Gastroesophageal sphincter (tissue), 4 donors: ENCODE data around the gene KRTAP5-6. TPM values are rescaled to one million over a fixed set of nuclear protein-coding genes. Genes with fewer than 3 reads are reported as not detected.
"Not testable (repeated sequence)": the region's sequence is repeated elsewhere in the genome, so short reads cannot be mapped to it uniquely, and the experiment has no call there.

Source experiments
- ATAC-seq: fragments of 150-250 bp; one replicate; pipeline ENCODE4 v1.9.1; 2016; ENCODE audit warnings: mild to moderate bottlenecking, moderate library complexity
- H3K27ac ChIP-seq, 4 donors: fragments of 200-600 bp; sonication (generic) in 3 of 4; 1 replicate in 3 of 4; 2 replicates in 1 of 4; pipeline ENCODE4 v1.5.1; 2016 to 2019
- H3K27me3 ChIP-seq: fragments of 200-600 bp; sonication (generic); one replicate; pipeline ENCODE4 v1.5.1; 2019
- H3K36me3 ChIP-seq, 2 donors: fragments of 200-600 bp; sonication (generic); one replicate each; pipeline ENCODE4 v1.5.1; 2019; ENCODE audit warnings: control low read depth in 1 of 2
- H3K4me1 ChIP-seq, 3 donors: fragments of 200-600 bp; sonication (generic); 1 replicate in 2 of 3; 2 replicates in 1 of 3; pipeline ENCODE4 v1.5.1; 2016 to 2019; ENCODE audit warnings: control low read depth in 2 of 3
- H3K4me3 ChIP-seq, 2 donors: fragments of 200-600 bp; sonication (generic); one replicate each; pipeline ENCODE4 v1.5.1; 2019; ENCODE audit warnings: mild to moderate bottlenecking in 1 of 2, moderate library complexity in 1 of 2
- H3K9me3 ChIP-seq, 3 donors: fragments of 200-600 bp; sonication (generic); one replicate each; pipeline ENCODE4 v1.5.1; 2017 to 2019; ENCODE audit warnings: control low read depth in 2 of 3
- EP300 ChIP-seq: sonication (generic); formaldehyde crosslinking; IDR thresholded peaks from one replicate; pipeline ENCODE4 v1.6.1; 2017; ENCODE audit warnings: antibody characterized with exemption, mild to moderate bottlenecking
- POLR2A ChIP-seq, 2 donors: fragments of 450-650 bp; IDR thresholded peaks; one replicate each; pipeline ENCODE4 v1.6.1; 2017; ENCODE audit warnings: antibody characterized with exemption in 2 of 2, mild to moderate bottlenecking in 2 of 2, moderate library complexity in 1 of 2
- POLR2AphosphoS5 ChIP-seq: sonication (generic); formaldehyde crosslinking; IDR thresholded peaks from one replicate; pipeline ENCODE4 v1.6.1; 2017; ENCODE audit warnings: antibody characterized with exemption
- WGBS, 2 donors: methylation state at CpG; one replicate each; pipeline ENCODE4 v1.1.5; 2018; ENCODE audit warnings: low coverage in 1 of 2; 5-methylcytosine and 5-hydroxymethylcytosine counted together
- total RNA-seq, 4 donors: library from RNA; depleted of rRNA; stranded (reverse); fragments of >200 nt; gene quantifications; one replicate each; pipeline ENCODE4 v1.1.0, GENCODE V29; 2016
- TF ChIP-seq, protein P1 (sequence below), 4 experiments: fragments of 200-600 bp in 2 of 4; fragments of 450-650 bp in 2 of 4; sonication (generic) in 1 of 4; IDR thresholded peaks; one replicate each; pipeline ENCODE4 v1.5.1; 2017 to 2019; ENCODE audit warnings: antibody characterized with exemption in 4 of 4, mild to moderate bottlenecking in 2 of 4, moderate library complexity in 2 of 4

KRTAP5-6 gene
- total RNA-seq, 4 donors from 2014 or later = not detected

GRCh38 chr11:1669546-1670218 lies 27.3 kb upstream of the KRTAP5-6 start:
- no peak for TF ChIP-seq POLR2A (IDR thresholded peaks at IDR 0.05)
- no peak for TF ChIP-seq EP300
- TF ChIP-seq, protein P1, sequence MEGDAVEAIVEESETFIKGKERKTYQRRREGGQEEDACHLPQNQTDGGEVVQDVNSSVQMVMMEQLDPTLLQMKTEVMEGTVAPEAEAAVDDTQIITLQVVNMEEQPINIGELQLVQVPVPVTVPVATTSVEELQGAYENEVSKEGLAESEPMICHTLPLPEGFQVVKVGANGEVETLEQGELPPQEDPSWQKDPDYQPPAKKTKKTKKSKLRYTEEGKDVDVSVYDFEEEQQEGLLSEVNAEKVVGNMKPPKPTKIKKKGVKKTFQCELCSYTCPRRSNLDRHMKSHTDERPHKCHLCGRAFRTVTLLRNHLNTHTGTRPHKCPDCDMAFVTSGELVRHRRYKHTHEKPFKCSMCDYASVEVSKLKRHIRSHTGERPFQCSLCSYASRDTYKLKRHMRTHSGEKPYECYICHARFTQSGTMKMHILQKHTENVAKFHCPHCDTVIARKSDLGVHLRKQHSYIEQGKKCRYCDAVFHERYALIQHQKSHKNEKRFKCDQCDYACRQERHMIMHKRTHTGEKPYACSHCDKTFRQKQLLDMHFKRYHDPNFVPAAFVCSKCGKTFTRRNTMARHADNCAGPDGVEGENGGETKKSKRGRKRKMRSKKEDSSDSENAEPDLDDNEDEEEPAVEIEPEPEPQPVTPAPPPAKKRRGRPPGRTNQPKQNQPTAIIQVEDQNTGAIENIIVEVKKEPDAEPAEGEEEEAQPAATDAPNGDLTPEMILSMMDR (IDR thresholded peaks at IDR 0.05) = no peak
- TF ChIP-seq POLR2AphosphoS5 = no peak
- Histone ChIP-seq H3K4me3 (no peak overlapping the region), H3K9me3 (no peaks in the 10 kb centered on the region), H3K27ac (no peak overlapping the region), H3K27me3 (peaks cover 52% of the 10 kb centered on the region), H3K4me1 (peaks cover 0 to 6% (median 0%) of the 10 kb centered on the region in 3 donors), H3K36me3 (no peaks in the 10 kb centered on the region)
- no peak for ATAC-seq
- WGBS, 2 donors = 20 to 68% methylated on average over 5 to 9 of the region's 21 CpGs

GRCh38 chr11:1670457-1670856 lies 26.5 kb upstream of the KRTAP5-6 start:
- not testable (repeated sequence) for H3K4me3 ChIP-seq, H3K27ac ChIP-seq, H3K4me1 ChIP-seq, H3K9me3 ChIP-seq, H3K36me3 ChIP-seq, ATAC-seq
- peaks cover 55% of the 10 kb centered on the region for H3K27me3 ChIP-seq
- WGBS, 2 donors = 50 to 100% methylated on average over 1 of the region's 1 CpG

- H3K4me3 ChIP-seq = no peak overlapping the region
- 74 to 79% methylated on average over 4 to 11 of the region's 11 CpGs for WGBS, 2 donors
Measured at GRCh38 chr11:1670905-1671371, 26.1 kb upstream of the KRTAP5-6 start.

DNA sequence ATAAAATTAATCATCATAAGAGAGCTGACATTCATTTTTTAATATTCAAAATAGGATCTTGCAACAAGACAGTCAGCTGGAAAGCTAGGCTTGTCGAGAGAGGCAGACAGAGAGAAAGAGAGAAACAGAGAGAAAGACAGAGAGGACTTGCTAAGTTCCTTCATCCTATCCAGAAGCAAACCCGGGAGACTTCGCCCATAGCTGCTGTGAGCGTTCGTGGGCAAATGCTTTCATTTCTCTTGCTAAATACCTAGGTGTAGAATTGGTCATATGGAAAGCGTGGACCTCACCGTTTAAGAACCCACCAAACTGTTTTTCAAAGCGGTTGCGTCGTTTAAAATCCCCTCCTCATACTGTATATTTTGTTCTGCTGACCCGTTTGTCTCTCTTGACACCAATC lies 25.3 kb upstream of the KRTAP5-6 start:
- no peak for ATAC-seq
- TF ChIP-seq, protein P1 (IDR thresholded peaks at IDR 0.05) = no peak
- TF ChIP-seq POLR2AphosphoS5 (no peak), POLR2A (IDR thresholded peaks at IDR 0.05) (no peak), EP300 (no peak)
- Histone ChIP-seq H3K4me1 (peaks cover 0 to 6% (median 0%) of the 10 kb centered on the region in 3 donors), H3K27ac (no peak overlapping the region), H3K36me3 (no peaks in the 10 kb centered on the region), H3K4me3 (no peak overlapping the region), H3K27me3 (peaks cover 65% of the 10 kb centered on the region), H3K9me3 (no peaks in the 10 kb centered on the region)
- 63 to 71% methylated on average over 11 of the region's 11 CpGs for WGBS, 2 donors

More at GRCh38 chr11:1670905-1671371, 26.1 kb upstream of the KRTAP5-6 start:
- Histone ChIP-seq H3K36me3 (no peaks in the 10 kb centered on the region), H3K9me3 (no peaks in the 10 kb centered on the region), H3K4me1 (peaks cover 0 to 6% (median 0%) of the 10 kb centered on the region in 3 donors), H3K27ac (no peak overlapping the region), H3K27me3 (peaks cover 57% of the 10 kb centered on the region)
- TF ChIP-seq EP300 (no peak), POLR2A (IDR thresholded peaks at IDR 0.05) (no peak), POLR2AphosphoS5 (no peak)
- TF ChIP-seq, protein P1 (IDR thresholded peaks at IDR 0.05) = no peak
- no peak for ATAC-seq

GRCh38 chr11:1672613-1673350 lies 24.2 kb upstream of the KRTAP5-6 start:
- H3K27me3 ChIP-seq = peaks cover 68% of the 10 kb centered on the region
- H3K27ac ChIP-seq = no peak overlapping the region
- no peak for TF ChIP-seq POLR2AphosphoS5
- no peak for TF ChIP-seq POLR2A (IDR thresholded peaks at IDR 0.05)
- no peak for TF ChIP-seq EP300
- TF ChIP-seq, protein P1 (IDR thresholded peaks at IDR 0.05) = no peak
- H3K4me3 ChIP-seq = no peak overlapping the region
- 67 to 71% methylated on average over 14 to 15 of the region's 15 CpGs for WGBS, 2 donors
- no peak for ATAC-seq
- H3K9me3 ChIP-seq = no peaks in the 10 kb centered on the region
- H3K36me3 ChIP-seq = no peaks in the 10 kb centered on the region
- H3K4me1 ChIP-seq = peaks cover 0 to 6% (median 0%) of the 10 kb centered on the region in 3 donors
